GM12891 (cell line): ENCODE data around the gene ACYP2.

Experiments used
- POLR2A ChIP-seq: IDR thresholded peaks from 2 replicates; pipeline ENCODE4 v1.6.1; 2011; ENCODE audit warnings: low read depth, low read length, control low read depth
- POLR2AphosphoS5 ChIP-seq: IDR thresholded peaks from 2 replicates; pipeline ENCODE4 v1.6.1; 2011; ENCODE audit warnings: low read depth, low read length, control low read depth

GRCh38 chr2:54274781-54275242 is 159.4 kb downstream of the ACYP2 start:
- TF ChIP-seq POLR2A (no peak), POLR2AphosphoS5 (no peak)
